ENCODE measurements around the gene PDZRN4.
"Not testable (repeated sequence)": the region's sequence is repeated elsewhere in the genome, so short reads cannot be mapped to it uniquely, and the experiment has no call there.

Gene PDZRN4

DNA sequence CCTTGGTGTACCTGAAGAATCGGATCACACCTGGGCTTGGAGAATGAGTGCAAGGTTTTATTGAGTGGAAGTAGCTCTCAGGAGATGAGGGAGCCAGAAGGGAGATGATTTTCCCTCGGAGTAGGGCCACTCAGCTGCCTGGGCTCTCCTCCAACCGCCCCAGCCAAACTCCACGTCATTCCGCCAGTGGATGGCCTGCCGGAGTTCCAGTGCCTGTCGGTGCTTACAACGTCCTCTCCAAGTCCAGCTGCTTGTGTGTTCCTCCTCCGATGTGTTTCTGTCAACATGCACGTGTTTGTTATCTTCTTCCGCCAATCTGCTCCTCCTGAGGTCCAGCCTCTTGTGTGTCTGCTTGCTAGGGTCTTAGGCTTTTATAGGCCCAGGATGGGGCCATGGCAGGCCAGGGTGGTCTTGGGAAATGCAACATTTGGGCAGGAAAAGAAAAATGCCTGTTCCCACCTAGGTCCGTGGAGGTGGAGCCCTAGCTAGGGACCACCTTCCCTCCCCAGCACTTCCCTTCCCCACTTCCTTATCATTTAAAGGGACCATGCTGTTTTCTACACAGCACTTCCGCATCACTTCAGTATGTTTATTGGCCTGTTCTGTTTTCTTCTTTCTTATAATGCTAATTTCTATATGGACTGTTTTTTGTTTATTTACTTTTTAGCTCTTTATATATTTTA, 343.2 kb downstream of the PDZRN4 start:
- Mint-ChIP-seq H3K27ac (no peak overlapping the region), H3K4me3 (no peak overlapping the region), H3K9me3 (ENCODE audit: low read depth) (no peaks in the 10 kb centered on the region)

DNA sequence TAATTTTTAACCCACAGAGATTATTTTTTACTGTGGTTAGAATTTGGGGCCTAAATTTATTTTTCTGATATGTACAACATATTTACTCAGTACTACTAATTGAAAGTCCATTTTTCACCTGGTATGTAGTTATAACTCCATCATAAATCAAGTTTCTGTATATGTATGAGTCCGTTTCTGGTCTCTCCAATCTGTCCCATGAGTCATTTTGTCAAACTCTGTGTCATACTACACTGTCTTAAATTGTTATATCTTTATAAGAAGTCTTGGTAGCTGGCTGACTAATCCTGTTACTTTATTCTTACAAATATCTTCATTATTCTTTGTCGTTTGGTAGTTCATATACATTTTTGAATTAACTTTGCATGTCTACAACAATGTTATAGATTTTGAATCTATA, 344.0 kb downstream of the PDZRN4 start:
- no peaks in the 10 kb centered on the region for H3K36me3 Mint-ChIP-seq
- H3K4me3 Mint-ChIP-seq = no peak overlapping the region
- no peaks in the 10 kb centered on the region for H3K9me3 Mint-ChIP-seq (ENCODE audit: low read depth)
- H3K27ac Mint-ChIP-seq = no peak overlapping the region
- no peaks in the 10 kb centered on the region for H3K4me1 Mint-ChIP-seq (ENCODE audit: low read depth)
- H3K27me3 Mint-ChIP-seq = peaks cover 3% of the 10 kb centered on the region

More for the DNA sequence above, 343.2 kb downstream of the PDZRN4 start:
- no peaks in the 10 kb centered on the region for H3K36me3 Mint-ChIP-seq
- peaks cover 3% of the 10 kb centered on the region for H3K27me3 Mint-ChIP-seq
- no peaks in the 10 kb centered on the region for H3K4me1 Mint-ChIP-seq (ENCODE audit: low read depth)

DNA sequence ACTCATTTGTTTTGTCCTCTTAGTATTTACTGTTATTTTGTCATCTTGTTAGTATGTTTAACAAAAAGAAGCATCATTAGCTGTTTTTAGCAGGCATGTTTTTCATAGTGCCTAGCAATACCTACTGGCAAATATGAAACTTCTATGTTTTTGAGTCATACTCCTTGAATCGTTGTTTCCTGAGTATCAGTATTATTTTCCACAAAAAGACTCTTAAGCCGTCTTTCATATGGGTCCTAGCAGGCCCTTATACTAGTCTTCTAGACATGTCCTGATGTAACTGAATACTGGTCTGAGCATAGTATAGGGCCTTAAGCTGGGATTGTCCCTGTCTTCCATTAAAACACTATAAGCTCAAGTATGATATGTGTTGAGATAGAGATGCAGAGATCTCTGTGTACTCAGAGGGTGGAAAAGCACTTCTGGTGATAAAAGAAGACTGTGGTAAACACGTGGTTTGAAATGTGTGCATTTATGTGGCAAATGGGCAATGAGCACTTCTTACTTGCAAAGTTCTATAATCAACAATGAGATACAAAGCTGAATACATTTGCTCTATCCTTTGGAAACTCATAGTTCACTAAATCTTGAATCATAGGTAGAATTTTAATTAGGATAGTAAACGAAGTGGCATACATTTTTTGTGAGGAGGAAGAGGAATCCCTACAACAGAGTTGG, 348.8 kb downstream of the PDZRN4 start:
- H3K27ac Mint-ChIP-seq = peak overlapping the region; percentile 59

GRCh38 chr12:41537522-41537921, 349.4 kb downstream of the PDZRN4 start:
- Mint-ChIP-seq H3K27ac (peak overlapping the region; percentile 59), H3K4me3 (no peak overlapping the region), H3K9me3 (ENCODE audit: low read depth) (no peaks in the 10 kb centered on the region), H3K27me3 (peaks cover 7% of the 10 kb centered on the region), H3K4me1 (ENCODE audit: low read depth) (peaks cover 2% of the 10 kb centered on the region), H3K36me3 (no peaks in the 10 kb centered on the region)

More for the DNA sequence above, 348.8 kb downstream of the PDZRN4 start:
- H3K9me3 Mint-ChIP-seq (ENCODE audit: low read depth) = no peaks in the 10 kb centered on the region
- peaks cover 7% of the 10 kb centered on the region for H3K27me3 Mint-ChIP-seq
- H3K4me1 Mint-ChIP-seq (ENCODE audit: low read depth) = peaks cover 2% of the 10 kb centered on the region
- no peak overlapping the region for H3K4me3 Mint-ChIP-seq
- H3K36me3 Mint-ChIP-seq = no peaks in the 10 kb centered on the region

DNA sequence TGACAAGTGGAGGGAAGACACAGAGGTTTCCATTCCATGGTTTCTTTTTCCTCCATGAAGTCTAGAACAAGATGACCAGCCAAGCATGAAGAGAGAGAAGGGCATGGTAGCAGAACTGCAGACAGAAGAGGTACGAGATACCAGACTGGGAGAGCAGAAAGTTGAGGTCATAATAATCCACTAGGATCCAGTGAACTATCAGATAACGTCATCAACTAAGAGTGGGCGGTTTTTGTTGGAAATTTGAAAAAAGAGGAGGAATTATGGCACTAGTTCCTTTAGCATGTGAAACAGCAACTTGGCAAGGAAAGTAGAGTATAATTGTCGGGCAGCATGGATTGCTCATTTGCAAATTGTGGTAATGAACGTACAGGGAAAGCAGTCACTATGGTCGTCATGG, 357.6 kb downstream of the PDZRN4 start:
- Mint-ChIP-seq H3K27me3 (peaks cover 3% of the 10 kb centered on the region), H3K4me3 (no peak overlapping the region), H3K27ac (no peak overlapping the region), H3K4me1 (ENCODE audit: low read depth) (no peaks in the 10 kb centered on the region), H3K9me3 (ENCODE audit: low read depth) (no peaks in the 10 kb centered on the region), H3K36me3 (no peaks in the 10 kb centered on the region)

DNA sequence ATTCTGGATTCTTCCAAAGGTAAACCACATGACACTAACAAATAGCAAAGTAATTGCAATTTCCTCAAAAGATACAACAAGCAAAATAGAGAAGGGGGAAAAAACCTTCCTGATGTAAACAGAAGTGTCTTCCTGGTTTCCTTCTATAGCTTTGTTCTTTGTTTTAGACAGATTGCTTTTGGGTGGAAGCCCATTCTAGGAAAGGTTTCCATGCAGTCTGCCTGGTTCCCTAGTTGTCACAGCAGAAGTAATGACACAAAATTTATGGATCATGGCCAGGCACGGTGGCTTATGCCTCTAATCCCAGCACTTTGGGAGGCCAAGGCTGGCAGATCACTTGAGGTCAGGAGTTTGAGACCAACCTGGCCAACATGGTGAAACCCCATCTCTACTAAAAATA, 359.0 kb downstream of the PDZRN4 start:
- not testable (repeated sequence) for H3K27me3 Mint-ChIP-seq; H3K27ac Mint-ChIP-seq; H3K9me3 Mint-ChIP-seq (ENCODE audit: low read depth); H3K4me1 Mint-ChIP-seq (ENCODE audit: low read depth); H3K36me3 Mint-ChIP-seq; H3K4me3 Mint-ChIP-seq

DNA sequence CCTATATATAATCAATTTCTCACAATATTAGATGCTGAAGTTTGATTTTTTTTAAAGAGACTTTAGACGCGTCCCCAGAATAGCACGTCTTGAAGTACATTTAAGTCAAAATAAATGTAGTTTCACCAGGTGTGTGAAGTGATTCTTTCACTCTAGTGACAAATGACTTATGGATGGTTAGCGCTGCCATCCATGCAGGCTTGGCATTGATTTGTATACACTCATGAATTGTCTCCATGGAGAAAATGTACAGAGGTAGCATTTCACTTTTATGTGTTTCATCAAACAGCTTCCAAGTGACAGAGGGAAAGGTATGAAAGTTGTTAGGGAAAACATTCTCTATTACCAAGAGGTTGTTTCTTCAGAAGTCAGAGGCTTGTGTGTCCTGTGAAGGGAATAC, 360.8 kb downstream of the PDZRN4 start:
- Mint-ChIP-seq H3K27me3 (peaks cover 3% of the 10 kb centered on the region), H3K27ac (no peak overlapping the region), H3K4me3 (no peak overlapping the region), H3K4me1 (ENCODE audit: low read depth) (no peaks in the 10 kb centered on the region), H3K36me3 (no peaks in the 10 kb centered on the region), H3K9me3 (ENCODE audit: low read depth) (no peaks in the 10 kb centered on the region)

DNA sequence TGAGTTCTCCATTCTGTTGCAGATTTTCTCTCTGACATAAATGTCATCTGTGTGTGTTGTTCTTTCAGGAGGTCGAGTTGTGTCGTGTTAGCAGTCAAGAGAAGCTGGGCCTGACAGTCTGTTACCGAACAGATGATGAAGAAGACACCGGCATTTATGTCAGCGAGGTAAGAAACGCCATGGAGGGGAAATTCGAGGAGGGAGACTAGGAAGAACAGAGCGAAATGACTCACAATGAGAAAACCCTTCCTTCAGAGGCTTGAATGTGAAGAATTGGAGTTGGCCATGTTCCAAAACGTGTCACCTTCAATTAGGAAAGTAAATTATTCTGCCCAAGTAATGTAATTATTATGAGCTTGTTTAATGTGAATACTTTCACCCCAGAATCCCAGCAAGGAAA, 364.5 kb downstream of the PDZRN4 start:
- H3K27me3 Mint-ChIP-seq = peaks cover 3% of the 10 kb centered on the region
- no peaks in the 10 kb centered on the region for H3K4me1 Mint-ChIP-seq (ENCODE audit: low read depth)
- H3K27ac Mint-ChIP-seq = no peak overlapping the region
- H3K4me3 Mint-ChIP-seq = no peak overlapping the region
- H3K9me3 Mint-ChIP-seq (ENCODE audit: low read depth) = no peaks in the 10 kb centered on the region
- H3K36me3 Mint-ChIP-seq = no peaks in the 10 kb centered on the region

GRCh38 chr12:41556176-41556575, 368.1 kb downstream of the PDZRN4 start:
- no peak overlapping the region for H3K4me3 Mint-ChIP-seq
- H3K27me3 Mint-ChIP-seq = no peaks in the 10 kb centered on the region

GRCh38 chr12:41557344-41557743, 369.2 kb downstream of the PDZRN4 start:
- Mint-ChIP-seq H3K9me3 (ENCODE audit: low read depth) (no peaks in the 10 kb centered on the region), H3K36me3 (no peaks in the 10 kb centered on the region), H3K4me3 (no peak overlapping the region), H3K4me1 (ENCODE audit: low read depth) (no peaks in the 10 kb centered on the region), H3K27me3 (no peaks in the 10 kb centered on the region), H3K27ac (no peak overlapping the region)

More at GRCh38 chr12:41556176-41556575, 368.1 kb downstream of the PDZRN4 start:
- no peaks in the 10 kb centered on the region for H3K4me1 Mint-ChIP-seq (ENCODE audit: low read depth)
- H3K27ac Mint-ChIP-seq = no peak overlapping the region
- H3K36me3 Mint-ChIP-seq = no peaks in the 10 kb centered on the region
- H3K9me3 Mint-ChIP-seq (ENCODE audit: low read depth) = no peaks in the 10 kb centered on the region

DNA sequence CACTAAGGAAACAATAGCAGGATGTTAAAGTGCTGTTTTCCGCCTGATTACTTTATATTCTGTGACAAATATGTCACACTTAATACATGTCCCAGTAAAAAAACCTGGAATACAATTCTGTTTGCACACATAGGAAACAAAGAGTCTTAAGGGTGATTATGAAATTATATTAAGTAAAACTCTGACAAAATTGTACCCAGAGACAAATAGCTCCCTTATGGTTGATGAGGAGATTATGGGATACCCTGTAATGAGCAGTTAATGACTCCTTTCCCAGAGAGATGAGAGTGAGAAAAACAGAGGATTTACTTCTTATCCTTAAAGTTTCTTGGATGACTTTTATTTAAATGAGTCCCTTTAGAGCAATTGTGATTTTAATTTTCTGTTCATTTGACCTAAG, 370.6 kb downstream of the PDZRN4 start:
- no peaks in the 10 kb centered on the region for H3K4me1 Mint-ChIP-seq (ENCODE audit: low read depth)
- H3K27me3 Mint-ChIP-seq = no peaks in the 10 kb centered on the region
- no peak overlapping the region for H3K27ac Mint-ChIP-seq
- no peaks in the 10 kb centered on the region for H3K9me3 Mint-ChIP-seq (ENCODE audit: low read depth)
- no peaks in the 10 kb centered on the region for H3K36me3 Mint-ChIP-seq
- no peak overlapping the region for H3K4me3 Mint-ChIP-seq

DNA sequence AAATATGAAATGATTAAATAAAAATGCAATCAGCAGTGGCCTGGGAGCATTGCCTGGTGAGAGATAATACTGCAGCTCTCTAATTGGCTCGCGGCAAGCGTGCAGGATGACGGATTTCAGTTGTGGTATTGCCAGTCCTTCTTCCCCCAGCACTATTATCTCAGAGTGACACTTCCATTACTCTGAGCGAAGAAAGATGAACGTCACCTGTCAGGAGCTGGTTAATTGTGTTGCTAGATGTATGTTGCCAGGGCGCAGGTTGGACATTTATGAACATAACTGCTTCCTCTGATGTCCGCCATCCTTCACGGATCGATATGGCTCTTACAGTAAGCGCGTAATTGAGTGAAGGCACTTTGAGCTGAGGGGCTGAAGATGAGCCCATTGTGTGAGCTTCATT, 374.9 kb downstream of the PDZRN4 start:
- Mint-ChIP-seq H3K27ac (no peak overlapping the region), H3K27me3 (peaks cover 2% of the 10 kb centered on the region), H3K4me3 (no peak overlapping the region), H3K36me3 (no peaks in the 10 kb centered on the region), H3K9me3 (ENCODE audit: low read depth) (no peaks in the 10 kb centered on the region), H3K4me1 (ENCODE audit: low read depth) (no peaks in the 10 kb centered on the region)

DNA sequence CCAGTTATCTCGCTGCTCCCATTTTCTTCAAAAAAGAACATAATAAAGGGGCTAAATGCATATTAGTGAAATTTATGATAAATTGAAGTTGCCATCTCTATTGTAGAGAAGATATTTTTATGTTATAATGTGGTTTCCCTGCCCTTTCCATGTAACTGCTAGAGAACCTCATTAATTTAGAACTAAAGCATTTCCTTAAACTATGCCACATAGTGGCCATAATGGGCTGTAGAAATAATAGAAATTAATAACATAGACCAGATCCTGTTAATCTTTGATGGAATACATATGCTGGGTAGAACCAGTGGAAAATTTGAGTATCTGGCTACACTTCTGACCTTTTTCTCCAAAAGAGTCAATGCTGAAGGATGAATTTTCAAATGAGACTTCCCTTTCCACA, 376.7 kb downstream of the PDZRN4 start:
- Mint-ChIP-seq H3K36me3 (no peaks in the 10 kb centered on the region), H3K4me1 (ENCODE audit: low read depth) (no peaks in the 10 kb centered on the region), H3K27ac (no peak overlapping the region), H3K27me3 (peaks cover 2% of the 10 kb centered on the region), H3K4me3 (no peak overlapping the region), H3K9me3 (ENCODE audit: low read depth) (no peaks in the 10 kb centered on the region)

DNA sequence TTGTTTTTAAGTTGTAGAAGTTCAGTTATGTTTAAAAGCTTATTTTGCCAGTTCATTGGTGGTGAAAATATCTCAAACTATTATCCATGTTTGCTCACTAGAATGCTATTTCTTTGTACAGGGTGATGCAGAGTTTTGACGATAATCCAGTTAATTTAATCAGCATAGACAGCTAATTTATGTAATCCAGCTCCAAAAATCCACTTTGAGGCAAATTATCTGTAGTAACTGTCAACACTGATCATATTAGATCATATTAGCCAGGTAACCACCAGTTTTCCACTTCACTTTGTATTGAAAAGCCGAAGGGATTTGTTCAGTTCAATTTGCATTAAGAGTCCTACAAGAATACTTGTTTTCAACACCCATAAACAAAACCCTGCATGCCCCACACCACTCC, 378.6 kb downstream of the PDZRN4 start:
- no peak overlapping the region for H3K27ac Mint-ChIP-seq

GRCh38 chr12:41573445-41573844, 385.3 kb downstream of the PDZRN4 start:
- no peaks in the 10 kb centered on the region for H3K27me3 Mint-ChIP-seq
- no peaks in the 10 kb centered on the region for H3K4me1 Mint-ChIP-seq (ENCODE audit: low read depth)
- H3K4me3 Mint-ChIP-seq = no peak overlapping the region
- no peaks in the 10 kb centered on the region for H3K9me3 Mint-ChIP-seq (ENCODE audit: low read depth)
- no peaks in the 10 kb centered on the region for H3K36me3 Mint-ChIP-seq
- H3K27ac Mint-ChIP-seq = no peak overlapping the region

More for the DNA sequence above, 378.6 kb downstream of the PDZRN4 start:
- no peaks in the 10 kb centered on the region for H3K9me3 Mint-ChIP-seq (ENCODE audit: low read depth)
- H3K4me1 Mint-ChIP-seq (ENCODE audit: low read depth) = no peaks in the 10 kb centered on the region
- peaks cover 2% of the 10 kb centered on the region for H3K27me3 Mint-ChIP-seq
- no peak overlapping the region for H3K4me3 Mint-ChIP-seq
- no peaks in the 10 kb centered on the region for H3K36me3 Mint-ChIP-seq

GRCh38 chr12:41576925-41577324, 388.8 kb downstream of the PDZRN4 start:
- no peaks in the 10 kb centered on the region for H3K9me3 Mint-ChIP-seq (ENCODE audit: low read depth)
- no peak overlapping the region for H3K4me3 Mint-ChIP-seq
- H3K4me1 Mint-ChIP-seq (ENCODE audit: low read depth) = no peaks in the 10 kb centered on the region
- H3K36me3 Mint-ChIP-seq = no peaks in the 10 kb centered on the region
- H3K27me3 Mint-ChIP-seq = peaks cover 3% of the 10 kb centered on the region
- H3K27ac Mint-ChIP-seq = no peak overlapping the region
